OCI-LY1 (cell line): Measurements from ENCODE around the gene DNM2.

ENCODE experiments used
- H2AFZ ChIP-seq: fragments of 200-600 bp; sonication (generic), shearing (Covaris generic); 2 replicates; pipeline ENCODE4 v1.6.0; 2014; ENCODE audit warnings: antibody characterized with exemption, mild to moderate bottlenecking, low read length
- H3F3A ChIP-seq: fragments of 200-600 bp; sonication (generic), shearing (Covaris generic); 2 replicates; pipeline ENCODE4 v1.6.0; 2014; ENCODE audit warnings: mild to moderate bottlenecking, antibody characterized with exemption, low read length, moderate library complexity; ENCODE audit not compliant: insufficient read depth
- H3K27ac ChIP-seq: fragments of 200-600 bp; sonication (generic); 2 replicates; pipeline ENCODE4 v1.5.1; 2014; ENCODE audit warnings: low read length, mixed run types, mild to moderate bottlenecking, low read depth; ENCODE audit not compliant: poor library complexity, severe bottlenecking
- H3K27me3 ChIP-seq: fragments of 200-600 bp; sonication (generic); 2 replicates; pipeline ENCODE4 v1.6.0; 2014; ENCODE audit warnings: antibody characterized with exemption, mild to moderate bottlenecking, low read length, moderate library complexity; ENCODE audit not compliant: insufficient read depth
- H3K36me3 ChIP-seq: fragments of 200-600 bp; sonication (generic); 2 replicates; pipeline ENCODE4 v1.6.1; 2014; ENCODE audit warnings: mild to moderate bottlenecking, antibody characterized with exemption, low read length, moderate library complexity, mixed read lengths; ENCODE audit not compliant: insufficient read depth
- H3K4me1 ChIP-seq: fragments of 200-600 bp; sonication (generic); 2 replicates; pipeline ENCODE4 v1.5.1; 2014; ENCODE audit warnings: mild to moderate bottlenecking, low read length, moderate library complexity; ENCODE audit not compliant: insufficient read depth, severe bottlenecking
- H3K4me2 ChIP-seq: fragments of 200-600 bp; sonication (generic), shearing (Covaris generic); 2 replicates; pipeline ENCODE4 v1.6.1; 2014; ENCODE audit warnings: low read length
- H3K4me3 ChIP-seq: fragments of 200-600 bp; sonication (generic); 2 replicates; pipeline ENCODE4 v1.5.1; 2014; ENCODE audit warnings: low read length, low read depth, mild to moderate bottlenecking, mixed read lengths; ENCODE audit not compliant: poor library complexity, severe bottlenecking
- H3K79me2 ChIP-seq: fragments of 200-600 bp; shearing (Covaris generic); 2 replicates; pipeline ENCODE4 v1.6.1; 2016; ENCODE audit warnings: mixed run types, low read length, mixed read lengths; ENCODE audit not compliant: insufficient read depth
- H3K9ac ChIP-seq: fragments of 200-600 bp; sonication (generic), shearing (Covaris generic); 2 replicates; pipeline ENCODE4 v1.6.1; 2014; ENCODE audit warnings: mild to moderate bottlenecking, low read length, mixed read lengths
- H3K9me2 ChIP-seq: fragments of 200-600 bp; sonication (generic), shearing (Covaris generic); 2 replicates; pipeline ENCODE4 v1.6.1; 2014; ENCODE audit warnings: low read depth, mild to moderate bottlenecking, low read length, mixed read lengths
- H3K9me3 ChIP-seq: fragments of 200-600 bp; shearing (Covaris generic); 2 replicates; pipeline ENCODE4 v1.6.1; 2014; ENCODE audit warnings: low read length, mixed read lengths
- H4K20me1 ChIP-seq: fragments of 200-600 bp; sonication (generic), shearing (Covaris generic); 2 replicates; pipeline ENCODE4 v1.6.0; 2016; ENCODE audit warnings: mild to moderate bottlenecking, low read length; ENCODE audit not compliant: insufficient read depth
- EZH2 ChIP-seq: fragments of 200-600 bp; sonication (generic), shearing (Covaris generic); IDR thresholded peaks from 2 replicates; pipeline ENCODE4 v1.8.0; 2017; ENCODE audit warnings: borderline replicate concordance, mixed run types, mild to moderate bottlenecking, antibody characterized with exemption, low read length, moderate library complexity, mixed read lengths
- TF ChIP-seq, protein P1 (sequence below): fragments of 200-600 bp; sonication (generic), shearing (Covaris generic); IDR thresholded peaks from 2 replicates; pipeline ENCODE4 v1.5.1; 2017; ENCODE audit warnings: mild to moderate bottlenecking, antibody characterized with exemption, low read length, moderate library complexity, mixed read lengths

The DNM2 gene

DNA sequence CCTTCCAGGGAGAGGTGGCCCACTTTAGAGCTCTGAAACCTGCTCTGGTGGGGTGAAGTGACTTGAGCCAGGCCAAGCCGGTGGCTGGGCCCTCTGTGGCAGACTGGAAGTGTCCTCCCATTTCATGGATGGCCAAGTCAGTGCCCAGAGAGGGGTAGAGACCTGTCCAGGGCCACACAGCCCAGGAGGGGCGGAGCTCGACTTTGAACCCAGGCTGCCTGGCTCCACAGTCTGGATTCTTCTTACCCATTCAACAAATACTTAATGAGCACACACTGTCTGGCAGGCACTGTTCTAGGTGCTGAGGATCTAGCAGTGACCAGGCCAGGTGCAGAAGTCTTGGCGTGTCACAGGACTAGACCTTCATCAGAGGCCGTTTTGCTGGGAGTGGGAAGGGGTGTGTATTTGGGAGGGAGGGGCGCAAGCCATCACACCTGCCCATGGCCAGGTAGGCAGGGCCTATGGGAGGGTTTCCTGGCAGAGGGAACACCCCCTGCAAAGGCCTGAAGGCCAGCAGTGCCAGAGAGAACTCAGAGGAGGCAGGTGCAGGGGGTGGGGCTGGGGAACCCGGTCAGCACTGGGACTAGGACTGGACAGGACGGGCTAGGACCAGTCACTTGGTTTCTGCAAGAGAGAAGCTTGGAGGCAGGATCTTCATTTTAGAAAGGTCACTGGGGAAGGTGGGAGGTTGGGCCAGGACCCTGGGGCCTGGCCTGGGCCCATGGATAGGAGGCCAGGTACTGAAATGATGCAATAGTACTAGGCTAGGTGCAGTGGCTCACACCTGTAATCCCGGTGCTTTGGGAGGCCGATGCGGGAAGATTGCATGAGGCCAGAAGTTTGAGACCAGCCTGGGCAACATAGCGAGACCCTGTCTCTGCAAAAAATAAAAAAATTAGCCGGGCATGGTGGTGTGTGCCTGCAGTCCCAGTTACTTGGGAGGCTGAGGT lies 31.8 kb downstream of the DNM2 start:
- Histone ChIP-seq H4K20me1 (no peaks in the 10 kb centered on the region), H3K27me3 (no peaks in the 10 kb centered on the region), H3K9me3 (no peaks in the 10 kb centered on the region), H3K9ac (no peak overlapping the region), H3K79me2 (peaks cover 20% of the 10 kb centered on the region), H3F3A (no peaks in the 10 kb centered on the region), H3K36me3 (0 out of 2 replicates have a peak, but pooled peaks cover under 1% of the 10 kb centered on the region), H3K27ac (no peak overlapping the region), H2AFZ (no peak overlapping the region), H3K9me2 (no peaks in the 10 kb centered on the region), H3K4me1 (peaks cover 5% of the 10 kb centered on the region), H3K4me2 (no peak overlapping the region), H3K4me3 (no peak overlapping the region)
- no peak for TF ChIP-seq EZH2
- TF ChIP-seq, protein P1, sequence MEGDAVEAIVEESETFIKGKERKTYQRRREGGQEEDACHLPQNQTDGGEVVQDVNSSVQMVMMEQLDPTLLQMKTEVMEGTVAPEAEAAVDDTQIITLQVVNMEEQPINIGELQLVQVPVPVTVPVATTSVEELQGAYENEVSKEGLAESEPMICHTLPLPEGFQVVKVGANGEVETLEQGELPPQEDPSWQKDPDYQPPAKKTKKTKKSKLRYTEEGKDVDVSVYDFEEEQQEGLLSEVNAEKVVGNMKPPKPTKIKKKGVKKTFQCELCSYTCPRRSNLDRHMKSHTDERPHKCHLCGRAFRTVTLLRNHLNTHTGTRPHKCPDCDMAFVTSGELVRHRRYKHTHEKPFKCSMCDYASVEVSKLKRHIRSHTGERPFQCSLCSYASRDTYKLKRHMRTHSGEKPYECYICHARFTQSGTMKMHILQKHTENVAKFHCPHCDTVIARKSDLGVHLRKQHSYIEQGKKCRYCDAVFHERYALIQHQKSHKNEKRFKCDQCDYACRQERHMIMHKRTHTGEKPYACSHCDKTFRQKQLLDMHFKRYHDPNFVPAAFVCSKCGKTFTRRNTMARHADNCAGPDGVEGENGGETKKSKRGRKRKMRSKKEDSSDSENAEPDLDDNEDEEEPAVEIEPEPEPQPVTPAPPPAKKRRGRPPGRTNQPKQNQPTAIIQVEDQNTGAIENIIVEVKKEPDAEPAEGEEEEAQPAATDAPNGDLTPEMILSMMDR = no peak

- no peak overlapping the region for H3K4me3 ChIP-seq
- H3K4me1 ChIP-seq = peaks cover 5% of the 10 kb centered on the region
- H3K36me3 ChIP-seq = peaks cover 5% of the 10 kb centered on the region; the same call in 1 of the 2 replicates
- no peaks in the 10 kb centered on the region for H3K27me3 ChIP-seq
- H3K4me2 ChIP-seq = no peak overlapping the region
- peaks cover 14% of the 10 kb centered on the region for H3K79me2 ChIP-seq
- no peaks in the 10 kb centered on the region for H4K20me1 ChIP-seq
- no peaks in the 10 kb centered on the region for H3F3A ChIP-seq
- H3K9me2 ChIP-seq = no peaks in the 10 kb centered on the region
- no peak overlapping the region for H3K27ac ChIP-seq
- no peak overlapping the region for H2AFZ ChIP-seq
- TF ChIP-seq, protein P1 = no peak
- TF ChIP-seq EZH2 = no peak
- no peak overlapping the region for H3K9ac ChIP-seq
- no peaks in the 10 kb centered on the region for H3K9me3 ChIP-seq
Observed at GRCh38 chr19:10751109-10751953, 33.5 kb downstream of the DNM2 start.

DNA sequence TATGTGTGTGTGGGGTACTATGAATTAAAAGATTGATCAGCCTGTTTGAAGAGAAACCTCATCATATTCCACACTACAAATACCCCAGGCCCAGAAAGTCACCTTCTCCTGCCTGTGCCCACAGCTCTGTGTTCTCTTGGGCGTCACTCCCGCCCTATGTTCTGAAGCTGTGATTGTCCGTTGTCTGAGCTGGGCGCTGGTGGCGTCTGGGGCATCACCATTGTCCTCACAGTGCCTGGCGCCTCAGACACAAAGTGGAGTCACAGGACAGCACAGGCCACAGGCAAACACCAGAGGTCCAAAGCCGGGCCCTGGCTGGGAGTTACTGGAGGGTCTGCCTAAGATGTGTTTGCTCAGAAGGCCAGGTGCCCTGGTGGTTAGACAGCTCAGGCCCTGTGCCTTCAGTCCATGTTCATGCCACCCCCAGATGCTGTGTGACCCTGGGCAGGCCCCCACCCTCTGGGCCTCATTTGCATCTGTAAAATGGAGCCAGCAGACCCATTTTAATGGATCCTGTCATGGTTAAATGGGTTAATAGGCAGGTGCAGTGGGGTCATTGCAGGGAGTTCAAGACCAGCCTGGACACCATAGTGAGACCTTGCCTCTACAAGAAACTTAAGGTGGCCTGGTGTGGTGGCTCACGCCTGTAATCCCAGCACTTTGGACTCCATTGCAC lies 34.5 kb downstream of the DNM2 start:
- H3K4me3 ChIP-seq = no peak overlapping the region
- no peak for TF ChIP-seq EZH2
- TF ChIP-seq, protein P1 = no peak
- H3K9me2 ChIP-seq = no peaks in the 10 kb centered on the region
- H3K9me3 ChIP-seq = no peaks in the 10 kb centered on the region
- peaks cover 14% of the 10 kb centered on the region for H3K79me2 ChIP-seq
- H3K27ac ChIP-seq = no peak overlapping the region
- H2AFZ ChIP-seq = no peak overlapping the region
- H3K4me2 ChIP-seq = no peak overlapping the region
- H3K27me3 ChIP-seq = no peaks in the 10 kb centered on the region
- no peaks in the 10 kb centered on the region for H3F3A ChIP-seq
- H4K20me1 ChIP-seq = no peaks in the 10 kb centered on the region
- peaks cover 5% of the 10 kb centered on the region; the same call in 1 of the 2 replicates for H3K36me3 ChIP-seq
- no peak overlapping the region for H3K9ac ChIP-seq
- H3K4me1 ChIP-seq = peaks cover 5% of the 10 kb centered on the region
